ENCODE results near the gene TARS3. TPM values are rescaled to one million over a fixed set of nuclear protein-coding genes. Genes with fewer than 3 reads are reported as not detected.

Gene TARS3
- total and polyA plus RNA-seq, 10 donors = 5.0 to 31.0 (median 16.7) TPM

DNA sequence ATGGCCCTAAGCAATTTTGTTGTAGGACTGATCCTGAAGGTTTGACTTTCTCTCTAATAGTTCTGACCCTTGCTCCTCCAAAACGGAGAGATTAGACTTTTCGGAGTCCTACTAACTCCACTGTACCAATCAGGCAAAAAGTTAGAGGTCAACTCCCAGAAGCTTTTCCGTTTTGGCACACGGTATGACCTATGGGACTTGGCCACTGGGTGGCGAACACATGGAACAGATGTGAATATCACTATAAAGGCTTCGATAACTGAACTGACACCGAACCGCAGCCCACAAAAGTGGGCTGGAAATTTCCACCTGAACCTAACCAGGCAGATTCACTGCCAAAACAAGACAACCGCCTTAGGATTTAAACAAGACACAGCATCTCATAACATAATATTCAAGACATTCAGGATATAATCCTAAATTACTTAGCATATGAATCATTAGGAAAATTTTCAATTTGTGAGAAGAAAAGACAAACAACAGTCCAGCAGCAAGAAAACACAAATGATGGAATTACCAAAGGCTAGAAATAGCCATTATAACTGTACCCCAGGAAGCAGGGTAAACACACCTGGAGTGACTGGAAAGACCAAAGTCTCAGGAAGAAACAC, 59.9 kb downstream of the TARS3 start:
- TF ChIP-seq POLR2A (IDR thresholded peaks at IDR 0.05) = no peak
- TF ChIP-seq, protein P1, sequence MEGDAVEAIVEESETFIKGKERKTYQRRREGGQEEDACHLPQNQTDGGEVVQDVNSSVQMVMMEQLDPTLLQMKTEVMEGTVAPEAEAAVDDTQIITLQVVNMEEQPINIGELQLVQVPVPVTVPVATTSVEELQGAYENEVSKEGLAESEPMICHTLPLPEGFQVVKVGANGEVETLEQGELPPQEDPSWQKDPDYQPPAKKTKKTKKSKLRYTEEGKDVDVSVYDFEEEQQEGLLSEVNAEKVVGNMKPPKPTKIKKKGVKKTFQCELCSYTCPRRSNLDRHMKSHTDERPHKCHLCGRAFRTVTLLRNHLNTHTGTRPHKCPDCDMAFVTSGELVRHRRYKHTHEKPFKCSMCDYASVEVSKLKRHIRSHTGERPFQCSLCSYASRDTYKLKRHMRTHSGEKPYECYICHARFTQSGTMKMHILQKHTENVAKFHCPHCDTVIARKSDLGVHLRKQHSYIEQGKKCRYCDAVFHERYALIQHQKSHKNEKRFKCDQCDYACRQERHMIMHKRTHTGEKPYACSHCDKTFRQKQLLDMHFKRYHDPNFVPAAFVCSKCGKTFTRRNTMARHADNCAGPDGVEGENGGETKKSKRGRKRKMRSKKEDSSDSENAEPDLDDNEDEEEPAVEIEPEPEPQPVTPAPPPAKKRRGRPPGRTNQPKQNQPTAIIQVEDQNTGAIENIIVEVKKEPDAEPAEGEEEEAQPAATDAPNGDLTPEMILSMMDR (IDR thresholded peaks at IDR 0.05 in 8 of 11, conservative IDR thresholded peaks at IDR 0.05 in 3 of 11) = peak in 5 of 11 experiments; percentile 8 to 33 (median 20)
- DNase-seq = no peak
- no peaks in the 10 kb centered on the region for H3K27me3 ChIP-seq (replicated peaks in 1 of 7)
- intact Hi-C loops (cut with DNase I; ENCODE audit: low total_unique reads) = no loop called here
- no peaks in the 10 kb centered on the region for H3K4me1 ChIP-seq
- no peak overlapping the region for H3K4me3 ChIP-seq
- peaks cover 0 to 47% (median 2%) of the 10 kb centered on the region in 6 donors for H3K36me3 ChIP-seq
- H3K9me3 ChIP-seq = peaks cover 0 to 12% (median 7%) of the 10 kb centered on the region in 8 donors
- 76 to 98% (median 83%) methylated on average over 9 of the region's 9 CpGs for WGBS, 5 donors
- H3K27ac ChIP-seq = no peak overlapping the region

DNA sequence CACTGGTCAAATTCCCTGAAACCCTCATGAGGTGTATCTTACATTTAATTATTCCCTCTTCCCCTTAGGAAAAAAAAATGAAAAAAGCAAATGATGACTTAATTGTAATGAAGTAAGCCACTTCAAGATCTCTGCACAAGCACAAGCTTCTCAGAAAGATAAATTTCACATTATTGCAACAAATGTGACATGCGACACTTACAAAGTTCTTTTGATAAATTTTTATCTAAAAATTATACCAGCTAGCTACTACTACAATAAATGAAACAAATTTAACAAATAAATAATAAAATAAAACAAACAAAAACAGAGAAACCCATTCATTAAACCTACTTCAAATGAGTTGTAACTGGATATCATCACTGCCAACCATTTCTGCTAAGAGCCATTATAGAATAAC, 62.1 kb downstream of the TARS3 start:
- TF ChIP-seq, protein P1 (IDR thresholded peaks at IDR 0.05 in 8 of 11, conservative IDR thresholded peaks at IDR 0.05 in 3 of 11) = no peak
- no peak for TF ChIP-seq POLR2A (IDR thresholded peaks at IDR 0.05)
- TF ChIP-seq POLR2AphosphoS5 (IDR thresholded peaks at IDR 0.05) = no peak
- 90 to 98% (median 93%) methylated on average over 1 of the region's 1 CpG for WGBS, 5 donors

DNA sequence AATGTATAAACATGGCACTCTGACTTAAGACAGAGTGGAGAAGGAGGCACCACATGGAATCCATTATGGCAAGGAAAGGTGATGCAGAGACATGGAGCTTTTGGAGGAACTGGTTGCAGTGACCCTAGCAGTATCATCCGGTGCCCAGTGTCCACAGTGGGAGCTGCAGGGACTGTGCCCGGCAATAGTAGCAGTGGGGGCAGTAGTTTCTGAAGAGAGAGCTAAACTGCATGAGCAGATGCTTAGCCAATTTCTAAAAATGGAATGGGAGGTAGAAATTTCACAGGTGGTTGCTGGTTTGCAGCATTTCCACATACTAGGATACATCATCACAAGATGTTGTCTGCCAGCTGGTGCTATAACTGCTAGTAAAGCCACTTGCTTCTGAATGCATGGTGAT, 64.3 kb downstream of the TARS3 start:
- WGBS, 5 donors = 93 to 100% (median 98%) methylated on average over 2 of the region's 2 CpGs
- H3K27me3 ChIP-seq (replicated peaks in 1 of 7) = no peaks in the 10 kb centered on the region
- no peaks in the 10 kb centered on the region for H3K4me1 ChIP-seq
- H3K27ac ChIP-seq = no peak overlapping the region
- no peaks in the 10 kb centered on the region for H3K9me3 ChIP-seq
- no peak for DNase-seq
- intact Hi-C loops (cut with DNase I; ENCODE audit: low total_unique reads) = no loop called here
- no peak for TF ChIP-seq POLR2AphosphoS5 (IDR thresholded peaks at IDR 0.05)
- TF ChIP-seq POLR2A (IDR thresholded peaks at IDR 0.05) = no peak
- TF ChIP-seq, protein P1 (IDR thresholded peaks at IDR 0.05 in 8 of 11, conservative IDR thresholded peaks at IDR 0.05 in 3 of 11) = no peak
- no peak overlapping the region for H3K4me3 ChIP-seq
- H3K36me3 ChIP-seq = peaks cover 0 to 51% (median 2%) of the 10 kb centered on the region in 6 donors

More for the DNA sequence above, 62.1 kb downstream of the TARS3 start:
- intact Hi-C loops (cut with DNase I; ENCODE audit: low total_unique reads) = no loop called here
- Histone ChIP-seq H3K27me3 (replicated peaks in 1 of 7) (no peaks in the 10 kb centered on the region), H3K4me3 (no peak overlapping the region), H3K9me3 (peaks cover 0 to 7% (median 5%) of the 10 kb centered on the region in 8 donors), H3K4me1 (no peaks in the 10 kb centered on the region), H3K27ac (no peak overlapping the region), H3K36me3 (peaks cover 0 to 37% (median 2%) of the 10 kb centered on the region in 6 donors)
- no peak for DNase-seq

DNA sequence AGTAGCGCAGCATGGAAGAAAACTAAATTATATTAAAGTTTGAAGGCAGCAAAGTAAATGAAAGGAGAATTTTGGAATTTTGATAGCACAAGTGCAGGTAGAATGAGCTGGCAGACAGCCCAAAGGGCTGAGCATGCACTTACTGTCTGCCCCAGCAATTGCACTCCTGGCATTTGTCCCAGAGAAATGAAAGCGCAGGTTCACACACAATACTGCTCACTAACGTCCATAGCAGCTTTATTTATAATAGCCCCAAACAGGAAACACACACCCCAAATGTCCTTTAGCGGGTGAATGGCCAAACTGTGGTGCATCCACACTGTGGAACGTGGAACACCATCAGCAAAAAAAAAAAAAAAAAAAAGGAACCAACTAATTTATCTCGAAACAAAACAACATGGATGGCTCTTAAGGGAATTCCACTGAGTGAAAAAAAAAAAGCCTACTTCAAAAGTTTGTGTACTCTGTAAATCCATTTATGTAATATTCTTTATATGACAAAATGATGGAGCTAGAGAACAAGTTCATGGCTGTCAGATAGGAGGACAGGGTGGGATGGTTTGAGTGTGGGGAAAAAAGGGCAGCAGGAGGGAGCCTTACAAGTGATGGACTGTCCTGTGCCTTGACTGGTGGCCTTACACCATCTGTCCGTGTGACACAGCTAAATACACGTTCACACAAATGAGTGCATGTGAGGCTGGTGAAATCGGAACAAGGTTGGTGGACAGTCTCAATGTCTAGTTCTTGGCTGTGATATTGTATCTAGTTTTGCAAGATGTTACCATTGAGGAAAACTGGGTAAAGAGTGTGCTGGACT, 66.1 kb downstream of the TARS3 start:
- intact Hi-C loops (cut with DNase I; ENCODE audit: low total_unique reads) = no loop called here

More for the DNA sequence above, 66.1 kb downstream of the TARS3 start:
- Histone ChIP-seq H3K36me3 (peaks cover 0 to 51% (median 2%) of the 10 kb centered on the region in 6 donors), H3K9me3 (no peaks in the 10 kb centered on the region), H3K4me3 (no peak overlapping the region), H3K27me3 (replicated peaks in 1 of 7) (no peaks in the 10 kb centered on the region), H3K4me1 (peaks cover 0 to 17% (median 9%) of the 10 kb centered on the region in 6 donors), H3K27ac (peak overlapping the region in 1 of 8 donors; percentile 45)
- DNase-seq = no peak
- TF ChIP-seq, protein P1 (IDR thresholded peaks at IDR 0.05 in 8 of 11, conservative IDR thresholded peaks at IDR 0.05 in 3 of 11) = no peak
- 53 to 67% (median 57%) methylated on average over 9 of the region's 9 CpGs for WGBS, 5 donors
